SU-DHL-6 (cell line): Measurements from ENCODE around the gene APOBEC3G.

Source experiments
- EZH2phosphoT487 ChIP-seq: fragments of 200-600 bp; sonication (generic), shearing (Covaris generic); conservative IDR thresholded peaks from 2 replicates; pipeline ENCODE4 v1.6.1; 2018; ENCODE audit warnings: mild to moderate bottlenecking, antibody characterized with exemption, low read length, moderate library complexity, mixed read lengths
- TF ChIP-seq, protein P1 (sequence below): fragments of 200-600 bp; sonication (generic); IDR thresholded peaks from one replicate; pipeline ENCODE4 v1.5.1; 2017; ENCODE audit warnings: antibody characterized with exemption, mild to moderate bottlenecking, low read length, moderate library complexity; ENCODE audit not compliant: insufficient read depth, poor library complexity, severe bottlenecking

DNA sequence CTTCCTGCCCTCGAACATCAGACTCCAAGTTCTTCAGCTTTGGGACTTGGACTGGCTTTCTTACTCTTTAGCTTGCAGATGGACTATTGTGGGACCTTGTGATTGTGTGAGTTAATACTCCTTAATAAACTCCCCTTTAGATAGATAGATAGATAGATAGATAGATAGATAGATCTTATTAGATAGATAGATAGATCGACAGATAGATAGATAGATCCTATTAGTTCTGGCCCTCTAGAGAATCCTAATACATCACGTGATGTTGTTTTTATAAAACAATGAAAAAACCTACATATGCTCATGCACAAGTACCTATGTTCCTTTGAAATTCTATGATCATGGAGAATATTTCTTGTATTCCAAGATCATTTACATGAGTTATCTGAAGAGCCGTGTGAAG, 43.9 kb downstream of the APOBEC3G start:
- TF ChIP-seq, protein P1, sequence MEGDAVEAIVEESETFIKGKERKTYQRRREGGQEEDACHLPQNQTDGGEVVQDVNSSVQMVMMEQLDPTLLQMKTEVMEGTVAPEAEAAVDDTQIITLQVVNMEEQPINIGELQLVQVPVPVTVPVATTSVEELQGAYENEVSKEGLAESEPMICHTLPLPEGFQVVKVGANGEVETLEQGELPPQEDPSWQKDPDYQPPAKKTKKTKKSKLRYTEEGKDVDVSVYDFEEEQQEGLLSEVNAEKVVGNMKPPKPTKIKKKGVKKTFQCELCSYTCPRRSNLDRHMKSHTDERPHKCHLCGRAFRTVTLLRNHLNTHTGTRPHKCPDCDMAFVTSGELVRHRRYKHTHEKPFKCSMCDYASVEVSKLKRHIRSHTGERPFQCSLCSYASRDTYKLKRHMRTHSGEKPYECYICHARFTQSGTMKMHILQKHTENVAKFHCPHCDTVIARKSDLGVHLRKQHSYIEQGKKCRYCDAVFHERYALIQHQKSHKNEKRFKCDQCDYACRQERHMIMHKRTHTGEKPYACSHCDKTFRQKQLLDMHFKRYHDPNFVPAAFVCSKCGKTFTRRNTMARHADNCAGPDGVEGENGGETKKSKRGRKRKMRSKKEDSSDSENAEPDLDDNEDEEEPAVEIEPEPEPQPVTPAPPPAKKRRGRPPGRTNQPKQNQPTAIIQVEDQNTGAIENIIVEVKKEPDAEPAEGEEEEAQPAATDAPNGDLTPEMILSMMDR: no peak
- no peak for TF ChIP-seq EZH2phosphoT487
